IPS-18a (cell line): ENCODE measurements around the gene EEF1E1.

Experiments used
- H3K27ac ChIP-seq: one replicate; pipeline ENCODE4 v1.5.1; 2013; ENCODE audit warnings: low read length
- H3K27me3 ChIP-seq: one replicate; pipeline ENCODE4 v1.6.1; 2013; ENCODE audit warnings: mild to moderate bottlenecking, low read length; ENCODE audit not compliant: control insufficient read depth, insufficient read depth
- H3K36me3 ChIP-seq: one replicate; pipeline ENCODE4 v1.6.1; 2013; ENCODE audit warnings: low read depth, low read length; ENCODE audit not compliant: control insufficient read depth
- H3K4me1 ChIP-seq: one replicate; pipeline ENCODE4 v1.6.1; 2013; ENCODE audit warnings: low read depth, low read length; ENCODE audit not compliant: control insufficient read depth
- H3K4me3 ChIP-seq: one replicate; pipeline ENCODE4 v1.5.1; 2013; ENCODE audit warnings: low read length
- H3K9ac ChIP-seq: one replicate; pipeline ENCODE4 v1.6.1; 2013; ENCODE audit warnings: mild to moderate bottlenecking, low read length, moderate library complexity
- H3K9me3 ChIP-seq: one replicate; pipeline ENCODE4 v1.6.1; 2013; ENCODE audit warnings: low read depth, low read length; ENCODE audit not compliant: control insufficient read depth

The EEF1E1 gene

GRCh38 chr6:8113131-8113654, 10.8 kb upstream of the EEF1E1 start:
- Histone ChIP-seq H3K27ac (no peak overlapping the region), H3K27me3 (no peaks in the 10 kb centered on the region), H3K9me3 (no peaks in the 10 kb centered on the region), H3K4me3 (no peak overlapping the region), H3K36me3 (no peaks in the 10 kb centered on the region), H3K9ac (no peak overlapping the region), H3K4me1 (no peaks in the 10 kb centered on the region)

DNA sequence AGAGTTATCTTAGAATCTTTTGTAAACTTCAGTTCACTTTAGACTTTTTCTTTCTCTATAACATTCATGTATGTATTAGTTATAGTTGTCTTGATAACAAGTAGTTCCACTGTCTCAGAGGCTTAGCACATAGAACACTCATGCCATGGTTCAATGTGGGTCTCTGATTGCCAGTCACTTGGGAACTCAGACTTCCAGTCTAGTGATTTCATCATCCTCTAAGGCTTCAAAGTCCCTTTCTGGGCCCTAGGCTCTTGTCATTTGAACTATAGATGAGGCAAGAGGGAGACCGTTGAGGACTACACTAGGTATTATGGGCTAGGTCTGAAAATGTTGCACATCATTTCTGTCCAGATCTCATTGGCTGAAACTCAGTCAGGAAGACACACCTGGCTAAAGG, 8.4 kb upstream of the EEF1E1 start:
- no peaks in the 10 kb centered on the region for H3K9me3 ChIP-seq
- H3K27ac ChIP-seq: no peak overlapping the region
- H3K27me3 ChIP-seq: no peaks in the 10 kb centered on the region
- no peak overlapping the region for H3K9ac ChIP-seq
- H3K4me3 ChIP-seq: no peak overlapping the region
- H3K36me3 ChIP-seq: no peaks in the 10 kb centered on the region
- H3K4me1 ChIP-seq: no peaks in the 10 kb centered on the region

DNA sequence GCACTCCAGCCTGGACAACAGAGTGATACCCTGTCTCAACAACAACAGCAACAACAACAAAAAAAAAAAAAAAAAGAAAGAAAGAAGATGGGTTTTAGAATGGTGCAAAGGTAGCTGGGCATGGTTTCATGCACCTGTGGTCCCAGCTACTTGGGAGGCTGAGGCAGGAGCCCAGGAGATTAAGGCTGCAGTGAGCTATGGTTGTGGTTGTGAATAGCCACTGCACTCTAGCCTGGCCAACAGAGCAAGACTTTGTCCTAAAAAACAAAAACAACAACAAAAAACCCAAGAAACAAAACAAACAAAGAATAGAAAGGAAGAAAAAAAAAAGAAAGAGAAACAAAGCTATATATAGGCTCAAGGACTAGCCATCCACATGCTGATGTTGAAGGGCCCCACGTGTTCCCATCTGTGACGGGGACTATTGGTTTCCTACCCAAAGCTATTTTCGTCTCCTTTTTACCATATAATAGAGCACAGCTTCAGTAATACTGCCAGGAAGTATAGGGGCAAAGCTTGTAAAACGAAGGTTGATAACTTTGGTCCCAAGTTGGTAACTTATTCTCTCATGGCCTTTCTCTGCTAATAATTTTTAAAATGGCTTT, 7.9 kb upstream of the EEF1E1 start:
- H3K36me3 ChIP-seq: no peaks in the 10 kb centered on the region
- no peaks in the 10 kb centered on the region for H3K27me3 ChIP-seq
- H3K9me3 ChIP-seq: no peaks in the 10 kb centered on the region
- no peaks in the 10 kb centered on the region for H3K4me1 ChIP-seq
- no peak overlapping the region for H3K9ac ChIP-seq
- no peak overlapping the region for H3K4me3 ChIP-seq
- H3K27ac ChIP-seq: no peak overlapping the region

GRCh38 chr6:8108759-8109539, 6.6 kb upstream of the EEF1E1 start:
- Histone ChIP-seq H3K9me3 (no peaks in the 10 kb centered on the region), H3K36me3 (no peaks in the 10 kb centered on the region), H3K4me3 (no peak overlapping the region), H3K27ac (no peak overlapping the region), H3K4me1 (no peaks in the 10 kb centered on the region), H3K27me3 (no peaks in the 10 kb centered on the region), H3K9ac (no peak overlapping the region)

- H3K4me3 ChIP-seq: no peak overlapping the region
- H3K27ac ChIP-seq: no peak overlapping the region
- no peaks in the 10 kb centered on the region for H3K36me3 ChIP-seq
- no peaks in the 10 kb centered on the region for H3K27me3 ChIP-seq
- no peaks in the 10 kb centered on the region for H3K9me3 ChIP-seq
- no peak overlapping the region for H3K9ac ChIP-seq
- H3K4me1 ChIP-seq: peaks cover 3% of the 10 kb centered on the region
These were observed 5.8 kb upstream of the EEF1E1 start for GRCh38 chr6:8108031-8108660.

GRCh38 chr6:8105791-8106190, 3.4 kb upstream of the EEF1E1 start:
- H3K4me3 ChIP-seq: no peak overlapping the region

DNA sequence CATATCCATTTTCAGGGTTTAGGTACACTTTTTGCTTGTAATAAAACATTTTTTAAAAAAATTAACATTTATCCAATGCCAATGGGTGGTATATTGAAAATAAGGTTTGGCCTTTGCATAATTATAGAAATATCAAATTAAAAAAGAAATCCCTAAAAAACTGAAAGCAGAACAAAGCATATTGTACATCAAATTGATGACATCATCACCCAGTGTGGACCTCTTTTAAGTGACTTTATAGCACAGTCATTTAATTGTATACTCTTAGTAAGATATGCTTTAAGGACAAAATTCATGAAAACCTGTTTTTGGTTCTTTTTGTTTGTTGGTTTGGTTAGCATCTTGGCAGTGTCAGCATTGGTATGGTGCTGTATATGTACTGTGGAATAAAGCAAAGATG, 1.4 kb upstream of the EEF1E1 start:
- Histone ChIP-seq H3K4me3 (no peak overlapping the region), H3K4me1 (peaks cover 7% of the 10 kb centered on the region), H3K9me3 (no peaks in the 10 kb centered on the region), H3K27ac (no peak overlapping the region), H3K27me3 (no peaks in the 10 kb centered on the region), H3K36me3 (peaks cover 5% of the 10 kb centered on the region), H3K9ac (no peak overlapping the region)

More at GRCh38 chr6:8105791-8106190, 3.4 kb upstream of the EEF1E1 start:
- Histone ChIP-seq H3K9me3 (no peaks in the 10 kb centered on the region), H3K4me1 (peaks cover 7% of the 10 kb centered on the region), H3K27ac (no peak overlapping the region), H3K36me3 (no peaks in the 10 kb centered on the region), H3K27me3 (no peaks in the 10 kb centered on the region), H3K9ac (no peak overlapping the region)

GRCh38 chr6:8100159-8100854, 2.0 kb downstream of the EEF1E1 start:
- peaks cover 7% of the 10 kb centered on the region for H3K4me1 ChIP-seq
- no peaks in the 10 kb centered on the region for H3K27me3 ChIP-seq
- peaks cover 30% of the 10 kb centered on the region for H3K36me3 ChIP-seq
- H3K4me3 ChIP-seq: peak overlapping the region; percentile 32
- H3K9ac ChIP-seq: no peak overlapping the region
- no peaks in the 10 kb centered on the region for H3K9me3 ChIP-seq
- H3K27ac ChIP-seq: no peak overlapping the region

GRCh38 chr6:8090650-8091049, 11.7 kb downstream of the EEF1E1 start:
- no peaks in the 10 kb centered on the region for H3K4me1 ChIP-seq
- H3K27ac ChIP-seq: no peak overlapping the region
- no peak overlapping the region for H3K9ac ChIP-seq
- no peak overlapping the region for H3K4me3 ChIP-seq
- H3K27me3 ChIP-seq: no peaks in the 10 kb centered on the region
- no peaks in the 10 kb centered on the region for H3K9me3 ChIP-seq
- H3K36me3 ChIP-seq: peaks cover 82% of the 10 kb centered on the region

DNA sequence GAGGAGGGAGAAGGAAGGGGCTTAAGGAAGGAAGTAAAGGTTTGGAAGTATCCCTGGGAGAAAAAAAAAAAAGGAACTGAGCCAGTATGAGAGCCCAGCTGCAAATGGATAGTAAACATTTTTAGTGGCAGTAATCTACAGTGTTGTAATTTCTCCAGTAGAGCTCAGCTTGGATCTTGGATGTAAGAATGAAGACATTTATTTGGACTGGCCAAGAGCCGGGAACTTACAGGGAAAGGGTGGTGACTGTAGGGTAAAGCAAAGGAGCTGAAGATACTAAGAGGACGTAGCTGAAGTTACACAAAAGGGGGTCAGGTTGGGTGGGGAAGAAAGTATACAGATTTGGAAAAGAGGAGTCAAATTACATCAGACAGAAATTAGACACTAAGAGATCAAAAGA, 13.5 kb downstream of the EEF1E1 start:
- H3K9me3 ChIP-seq: no peaks in the 10 kb centered on the region
- no peaks in the 10 kb centered on the region for H3K27me3 ChIP-seq
- no peaks in the 10 kb centered on the region for H3K4me1 ChIP-seq
- H3K4me3 ChIP-seq: no peak overlapping the region
- no peak overlapping the region for H3K27ac ChIP-seq
- H3K9ac ChIP-seq: no peak overlapping the region
- H3K36me3 ChIP-seq: peaks cover 74% of the 10 kb centered on the region
